ENCODE measurements around the gene LEKR1. TPM values are rescaled to one million over a fixed set of nuclear protein-coding genes. Genes with fewer than 3 reads are reported as not detected.

Gene LEKR1
- polyA plus RNA-seq, 1 donor from 2014 or later: 2.7 TPM

GRCh38 chr3:156939315-156939714 lies 113.2 kb downstream of the LEKR1 start:
- Histone ChIP-seq H3K4me2 (ENCODE audit: low read length) (no peak overlapping the region), H3K9me3 (ENCODE audit: low read length) (no peaks in the 10 kb centered on the region), H3K36me3 (ENCODE audit: insufficient read depth, low read length) (no peaks in the 10 kb centered on the region), H3K27me3 (ENCODE audit: insufficient read depth, low read depth, low read length) (no peaks in the 10 kb centered on the region), H4K20me1 (ENCODE audit: insufficient read depth) (no peaks in the 10 kb centered on the region), H3K9ac (ENCODE audit: low read length) (no peak overlapping the region), H3F3A (ENCODE audit: insufficient read depth, low read length, poor library complexity, severe bottlenecking) (no peaks in the 10 kb centered on the region), H3K79me2 (replicated peaks; ENCODE audit: insufficient read depth, low read length) (no peaks in the 10 kb centered on the region), H2AFZ (ENCODE audit: low read depth, low read length) (no peak overlapping the region), H3K9me2 (ENCODE audit: insufficient read depth, low read length) (no peaks in the 10 kb centered on the region), H3K27ac (ENCODE audit: low read length) (no peak overlapping the region), H3K4me3 (ENCODE audit: low read length) (no peak overlapping the region)
- TF ChIP-seq EP300 (conservative IDR thresholded peaks at IDR 0.05; ENCODE audit: poor library complexity, severe bottlenecking) (no peak), TAF1 (IDR thresholded peaks at IDR 0.05; ENCODE audit: low read depth) (no peak), POLR2AphosphoS5 (IDR thresholded peaks at IDR 0.05) (no peak), SMC3 (conservative IDR thresholded peaks at IDR 0.05; ENCODE audit: poor library complexity) (no peak), REST (IDR thresholded peaks at IDR 0.05; ENCODE audit: borderline replicate concordance) (no peak), MXI1 (conservative IDR thresholded peaks at IDR 0.05; ENCODE audit: poor library complexity, severe bottlenecking) (no peak), EZH2 (IDR thresholded peaks at IDR 0.05; ENCODE audit: borderline replicate concordance, insufficient read depth, low read length, poor library complexity, severe bottlenecking) (no peak), RAD21 (conservative IDR thresholded peaks at IDR 0.05) (no peak)
- TF ChIP-seq, protein P1, sequence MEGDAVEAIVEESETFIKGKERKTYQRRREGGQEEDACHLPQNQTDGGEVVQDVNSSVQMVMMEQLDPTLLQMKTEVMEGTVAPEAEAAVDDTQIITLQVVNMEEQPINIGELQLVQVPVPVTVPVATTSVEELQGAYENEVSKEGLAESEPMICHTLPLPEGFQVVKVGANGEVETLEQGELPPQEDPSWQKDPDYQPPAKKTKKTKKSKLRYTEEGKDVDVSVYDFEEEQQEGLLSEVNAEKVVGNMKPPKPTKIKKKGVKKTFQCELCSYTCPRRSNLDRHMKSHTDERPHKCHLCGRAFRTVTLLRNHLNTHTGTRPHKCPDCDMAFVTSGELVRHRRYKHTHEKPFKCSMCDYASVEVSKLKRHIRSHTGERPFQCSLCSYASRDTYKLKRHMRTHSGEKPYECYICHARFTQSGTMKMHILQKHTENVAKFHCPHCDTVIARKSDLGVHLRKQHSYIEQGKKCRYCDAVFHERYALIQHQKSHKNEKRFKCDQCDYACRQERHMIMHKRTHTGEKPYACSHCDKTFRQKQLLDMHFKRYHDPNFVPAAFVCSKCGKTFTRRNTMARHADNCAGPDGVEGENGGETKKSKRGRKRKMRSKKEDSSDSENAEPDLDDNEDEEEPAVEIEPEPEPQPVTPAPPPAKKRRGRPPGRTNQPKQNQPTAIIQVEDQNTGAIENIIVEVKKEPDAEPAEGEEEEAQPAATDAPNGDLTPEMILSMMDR (IDR thresholded peaks at IDR 0.05; ENCODE audit: poor library complexity, severe bottlenecking): no peak

DNA sequence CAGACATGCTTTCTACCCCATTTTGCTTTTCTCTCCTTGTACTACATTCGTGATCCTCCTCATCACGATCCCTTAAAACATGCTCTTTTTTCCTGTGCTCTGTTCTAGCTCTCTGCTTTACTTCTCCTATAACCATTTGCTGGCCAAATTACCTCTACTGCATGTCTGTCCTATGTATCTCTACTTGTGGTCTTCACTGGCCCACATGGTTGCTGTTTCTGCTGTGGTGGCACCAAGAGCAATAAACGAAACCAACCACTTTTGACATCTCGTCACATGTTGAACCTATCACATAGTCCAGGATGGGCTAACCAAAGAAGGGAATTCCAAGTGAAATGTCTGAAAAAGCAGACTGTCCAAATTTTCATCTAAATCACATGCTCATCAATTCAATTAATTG lies 115.2 kb downstream of the LEKR1 start:
- Histone ChIP-seq H3K27ac (ENCODE audit: low read length) (no peak overlapping the region), H3K4me3 (ENCODE audit: low read length) (no peak overlapping the region), H3K36me3 (ENCODE audit: insufficient read depth, low read length) (no peaks in the 10 kb centered on the region), H3K9me2 (ENCODE audit: insufficient read depth, low read length) (no peaks in the 10 kb centered on the region), H3K27me3 (ENCODE audit: insufficient read depth, low read depth, low read length) (no peaks in the 10 kb centered on the region), H3K4me2 (ENCODE audit: low read length) (no peak overlapping the region), H3K9ac (ENCODE audit: low read length) (no peak overlapping the region), H3F3A (ENCODE audit: insufficient read depth, low read length, poor library complexity, severe bottlenecking) (no peaks in the 10 kb centered on the region), H3K79me2 (replicated peaks; ENCODE audit: insufficient read depth, low read length) (no peaks in the 10 kb centered on the region), H4K20me1 (ENCODE audit: insufficient read depth) (no peaks in the 10 kb centered on the region), H2AFZ (ENCODE audit: low read depth, low read length) (no peak overlapping the region), H3K9me3 (ENCODE audit: low read length) (no peaks in the 10 kb centered on the region)
- TF ChIP-seq EP300 (conservative IDR thresholded peaks at IDR 0.05; ENCODE audit: poor library complexity, severe bottlenecking): no peak
- TF ChIP-seq RAD21 (conservative IDR thresholded peaks at IDR 0.05): no peak
- no peak for TF ChIP-seq SMC3 (conservative IDR thresholded peaks at IDR 0.05; ENCODE audit: poor library complexity)
- no peak for TF ChIP-seq TAF1 (IDR thresholded peaks at IDR 0.05; ENCODE audit: low read depth)
- TF ChIP-seq EZH2 (IDR thresholded peaks at IDR 0.05; ENCODE audit: borderline replicate concordance, insufficient read depth, low read length, poor library complexity, severe bottlenecking): no peak
- TF ChIP-seq, protein P1 (IDR thresholded peaks at IDR 0.05; ENCODE audit: poor library complexity, severe bottlenecking): no peak
- no peak for TF ChIP-seq MXI1 (conservative IDR thresholded peaks at IDR 0.05; ENCODE audit: poor library complexity, severe bottlenecking)

Measured in neural cell (in vitro differentiated cells).